Thyroid gland (tissue), 4 donors: ENCODE results near the gene RNF31.

Experiments used
- POLR2A ChIP-seq, 2 donors: fragments of 450-650 bp; IDR thresholded peaks; one replicate each; pipeline ENCODE4 v1.6.1; 2017; ENCODE audit warnings: antibody characterized with exemption in 2 of 2, mild to moderate bottlenecking in 2 of 2, moderate library complexity in 1 of 2
- TF ChIP-seq, protein P1 (sequence below), 6 experiments: fragments of 200-600 bp in 3 of 6; fragments of 450-650 bp in 3 of 6; sonication (generic) in 3 of 6; IDR thresholded peaks; one replicate each; pipeline ENCODE4 v1.5.1; 2016 to 2019; ENCODE audit warnings: antibody characterized with exemption in 6 of 6, mild to moderate bottlenecking in 2 of 6, inconsistent platforms in 1 of 6, moderate library complexity in 1 of 6

DNA sequence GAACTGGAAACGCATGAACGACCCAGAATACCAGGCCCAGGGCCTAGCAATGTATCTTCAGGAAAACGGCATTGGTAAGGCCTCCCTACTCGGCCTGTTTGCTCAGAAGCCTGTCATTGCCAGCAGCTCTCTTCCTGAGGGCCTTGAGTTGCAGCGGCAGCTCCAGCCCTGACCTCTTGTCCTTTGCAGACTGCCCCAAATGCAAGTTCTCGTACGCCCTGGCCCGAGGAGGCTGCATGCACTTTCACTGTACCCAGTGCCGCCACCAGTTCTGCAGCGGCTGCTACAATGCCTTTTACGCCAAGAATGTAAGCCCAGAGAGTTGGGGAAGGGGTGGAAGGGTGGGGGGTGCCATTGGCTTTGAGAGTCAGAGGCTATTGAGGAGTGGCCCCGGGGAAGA is 10.0 kb downstream of the RNF31 start:
- TF ChIP-seq, protein P1, sequence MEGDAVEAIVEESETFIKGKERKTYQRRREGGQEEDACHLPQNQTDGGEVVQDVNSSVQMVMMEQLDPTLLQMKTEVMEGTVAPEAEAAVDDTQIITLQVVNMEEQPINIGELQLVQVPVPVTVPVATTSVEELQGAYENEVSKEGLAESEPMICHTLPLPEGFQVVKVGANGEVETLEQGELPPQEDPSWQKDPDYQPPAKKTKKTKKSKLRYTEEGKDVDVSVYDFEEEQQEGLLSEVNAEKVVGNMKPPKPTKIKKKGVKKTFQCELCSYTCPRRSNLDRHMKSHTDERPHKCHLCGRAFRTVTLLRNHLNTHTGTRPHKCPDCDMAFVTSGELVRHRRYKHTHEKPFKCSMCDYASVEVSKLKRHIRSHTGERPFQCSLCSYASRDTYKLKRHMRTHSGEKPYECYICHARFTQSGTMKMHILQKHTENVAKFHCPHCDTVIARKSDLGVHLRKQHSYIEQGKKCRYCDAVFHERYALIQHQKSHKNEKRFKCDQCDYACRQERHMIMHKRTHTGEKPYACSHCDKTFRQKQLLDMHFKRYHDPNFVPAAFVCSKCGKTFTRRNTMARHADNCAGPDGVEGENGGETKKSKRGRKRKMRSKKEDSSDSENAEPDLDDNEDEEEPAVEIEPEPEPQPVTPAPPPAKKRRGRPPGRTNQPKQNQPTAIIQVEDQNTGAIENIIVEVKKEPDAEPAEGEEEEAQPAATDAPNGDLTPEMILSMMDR (IDR thresholded peaks at IDR 0.05), result no peak
- no peak for TF ChIP-seq POLR2A (IDR thresholded peaks at IDR 0.05)
